DOHH2 (cell line): ENCODE data around the gene GLRX.

Source experiments
- H3F3A ChIP-seq: fragments of 200-600 bp; sonication (generic), shearing (Covaris generic); 2 replicates; pipeline ENCODE4 v1.6.0; 2016; ENCODE audit warnings: antibody characterized with exemption, mild to moderate bottlenecking; ENCODE audit not compliant: control insufficient read depth, insufficient read depth
- H3K27ac ChIP-seq: fragments of 200-600 bp; sonication (generic); 2 replicates; pipeline ENCODE4 v1.5.1; 2014; ENCODE audit warnings: low read depth, mild to moderate bottlenecking, low read length, moderate library complexity
- H3K27me3 ChIP-seq: fragments of 200-600 bp; sonication (generic); 2 replicates; pipeline ENCODE4 v1.6.1; 2014; ENCODE audit warnings: mild to moderate bottlenecking, low read length, mixed read lengths; ENCODE audit not compliant: control insufficient read depth
- H3K36me3 ChIP-seq: fragments of 200-600 bp; sonication (generic); 2 replicates; pipeline ENCODE4 v1.6.1; 2014; ENCODE audit warnings: mild to moderate bottlenecking, low read length, moderate library complexity, mixed read lengths; ENCODE audit not compliant: control insufficient read depth
- H3K4me1 ChIP-seq: fragments of 200-600 bp; sonication (generic); 2 replicates; pipeline ENCODE4 v1.6.1; 2014; ENCODE audit warnings: mild to moderate bottlenecking, low read length, mixed read lengths; ENCODE audit not compliant: control insufficient read depth
- H3K4me2 ChIP-seq: fragments of 200-600 bp; sonication (generic); 2 replicates; pipeline ENCODE4 v1.6.0; 2014; ENCODE audit warnings: mild to moderate bottlenecking, low read length, moderate library complexity
- H3K4me3 ChIP-seq: fragments of 200-600 bp; sonication (generic); 2 replicates; pipeline ENCODE4 v1.5.1; 2014; ENCODE audit warnings: mild to moderate bottlenecking, low read length, mixed read lengths
- H3K79me2 ChIP-seq: fragments of 200-600 bp; sonication (generic); 2 replicates; pipeline ENCODE4 v1.6.1; 2014; ENCODE audit warnings: mild to moderate bottlenecking, low read length, mixed read lengths; ENCODE audit not compliant: control insufficient read depth
- H3K9me2 ChIP-seq: fragments of 200-600 bp; sonication (generic); replicated peaks from 2 replicates; pipeline ENCODE4 v1.6.1; 2014; ENCODE audit warnings: mild to moderate bottlenecking, low read length, mixed read lengths; ENCODE audit not compliant: control insufficient read depth
- H3K9me3 ChIP-seq: fragments of 200-600 bp; sonication (generic); 2 replicates; pipeline ENCODE4 v1.6.1; 2014; ENCODE audit warnings: antibody characterized with exemption, low read length, mixed read lengths; ENCODE audit not compliant: control insufficient read depth, insufficient read depth
- H4K20me1 ChIP-seq: fragments of 200-600 bp; sonication (generic); 2 replicates; pipeline ENCODE4 v1.6.0; 2014; ENCODE audit warnings: low read depth, mild to moderate bottlenecking, antibody characterized with exemption, low read length, moderate library complexity; ENCODE audit not compliant: control insufficient read depth, insufficient read depth
- EZH2phosphoT487 ChIP-seq: fragments of 200-600 bp; sonication (generic); IDR thresholded peaks from 2 replicates; pipeline ENCODE4 v1.6.1; 2017; ENCODE audit warnings: borderline replicate concordance, mild to moderate bottlenecking, antibody characterized with exemption, low read length, moderate library complexity, mixed read lengths
- TF ChIP-seq, protein P1 (sequence below): fragments of 200-600 bp; sonication (generic); IDR thresholded peaks from one replicate; pipeline ENCODE4 v1.5.1; 2014; ENCODE audit warnings: antibody characterized with exemption, mild to moderate bottlenecking, low read depth, low read length; ENCODE audit not compliant: poor library complexity, severe bottlenecking

GLRX gene

DNA sequence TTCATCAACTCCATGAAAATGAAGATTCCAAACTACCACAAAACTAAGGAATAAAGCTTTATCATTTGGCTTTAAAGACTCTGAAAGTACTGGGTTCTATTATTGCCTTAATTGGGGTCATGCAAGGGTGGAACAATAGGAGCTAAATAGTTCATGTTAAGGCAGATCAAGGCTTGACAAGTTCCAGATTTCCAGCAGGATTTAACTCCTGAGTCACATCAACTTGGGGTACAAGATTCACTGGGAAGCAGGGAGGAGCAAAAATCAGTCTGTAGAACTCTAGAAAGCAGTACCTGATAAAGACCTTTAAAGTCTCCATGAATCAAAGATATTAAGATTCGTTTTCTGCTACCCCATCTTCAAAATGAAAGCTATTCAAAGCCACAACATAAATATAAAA is 41.9 kb upstream of the GLRX start:
- no peaks in the 10 kb centered on the region for H4K20me1 ChIP-seq
- no peak overlapping the region for H3K4me3 ChIP-seq
- H3K4me2 ChIP-seq = no peak overlapping the region
- no peaks in the 10 kb centered on the region for H3K36me3 ChIP-seq
- peaks cover 34% of the 10 kb centered on the region for H3K4me1 ChIP-seq
- H3K9me3 ChIP-seq = no peaks in the 10 kb centered on the region
- H3K79me2 ChIP-seq = no peaks in the 10 kb centered on the region
- no peak overlapping the region for H3K27ac ChIP-seq
- H3K9me2 ChIP-seq = no peaks in the 10 kb centered on the region
- no peaks in the 10 kb centered on the region for H3F3A ChIP-seq
- TF ChIP-seq, protein P1, sequence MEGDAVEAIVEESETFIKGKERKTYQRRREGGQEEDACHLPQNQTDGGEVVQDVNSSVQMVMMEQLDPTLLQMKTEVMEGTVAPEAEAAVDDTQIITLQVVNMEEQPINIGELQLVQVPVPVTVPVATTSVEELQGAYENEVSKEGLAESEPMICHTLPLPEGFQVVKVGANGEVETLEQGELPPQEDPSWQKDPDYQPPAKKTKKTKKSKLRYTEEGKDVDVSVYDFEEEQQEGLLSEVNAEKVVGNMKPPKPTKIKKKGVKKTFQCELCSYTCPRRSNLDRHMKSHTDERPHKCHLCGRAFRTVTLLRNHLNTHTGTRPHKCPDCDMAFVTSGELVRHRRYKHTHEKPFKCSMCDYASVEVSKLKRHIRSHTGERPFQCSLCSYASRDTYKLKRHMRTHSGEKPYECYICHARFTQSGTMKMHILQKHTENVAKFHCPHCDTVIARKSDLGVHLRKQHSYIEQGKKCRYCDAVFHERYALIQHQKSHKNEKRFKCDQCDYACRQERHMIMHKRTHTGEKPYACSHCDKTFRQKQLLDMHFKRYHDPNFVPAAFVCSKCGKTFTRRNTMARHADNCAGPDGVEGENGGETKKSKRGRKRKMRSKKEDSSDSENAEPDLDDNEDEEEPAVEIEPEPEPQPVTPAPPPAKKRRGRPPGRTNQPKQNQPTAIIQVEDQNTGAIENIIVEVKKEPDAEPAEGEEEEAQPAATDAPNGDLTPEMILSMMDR = no peak
- no peak for TF ChIP-seq EZH2phosphoT487
- H3K27me3 ChIP-seq = 0 out of 2 replicates have a peak, but pooled peaks cover 4% of the 10 kb centered on the region

DNA sequence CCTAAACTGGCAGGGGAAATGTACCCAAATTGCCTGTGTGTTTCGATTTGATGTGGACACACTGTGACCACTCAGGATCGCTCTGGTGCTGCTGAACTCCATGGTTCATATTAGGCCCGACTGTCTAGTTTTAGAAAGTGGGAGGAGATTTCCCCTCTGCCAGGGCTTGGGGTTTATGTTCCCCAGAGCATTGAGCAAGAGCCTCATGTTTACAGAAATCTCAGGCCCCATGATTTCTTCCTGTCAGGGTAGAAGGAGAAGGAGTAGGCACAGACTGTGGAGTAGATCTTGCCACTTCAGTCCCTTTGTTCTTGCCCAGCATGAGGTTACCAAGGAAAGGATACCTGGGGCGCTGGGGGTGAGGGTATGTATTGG is 40.8 kb upstream of the GLRX start:
- H3F3A ChIP-seq = no peaks in the 10 kb centered on the region
- 0 out of 2 replicates have a peak, but pooled peaks cover 4% of the 10 kb centered on the region for H3K27me3 ChIP-seq
- no peaks in the 10 kb centered on the region for H3K36me3 ChIP-seq
- H3K4me3 ChIP-seq = no peak overlapping the region
- no peaks in the 10 kb centered on the region for H4K20me1 ChIP-seq
- no peak overlapping the region for H3K4me2 ChIP-seq
- no peaks in the 10 kb centered on the region for H3K9me3 ChIP-seq
- H3K79me2 ChIP-seq = no peaks in the 10 kb centered on the region
- H3K27ac ChIP-seq = no peak overlapping the region
- H3K4me1 ChIP-seq = peaks cover 38% of the 10 kb centered on the region
- H3K9me2 ChIP-seq = no peaks in the 10 kb centered on the region
- no peak for TF ChIP-seq EZH2phosphoT487
- TF ChIP-seq, protein P1 = no peak

- Histone ChIP-seq H3K4me3 (no peak overlapping the region), H3K9me2 (no peaks in the 10 kb centered on the region), H3K9me3 (no peaks in the 10 kb centered on the region), H3K36me3 (no peaks in the 10 kb centered on the region), H3F3A (no peaks in the 10 kb centered on the region), H3K79me2 (no peaks in the 10 kb centered on the region), H4K20me1 (no peaks in the 10 kb centered on the region), H3K27ac (no peak overlapping the region), H3K27me3 (0 out of 2 replicates have a peak, but pooled peaks cover 4% of the 10 kb centered on the region), H3K4me1 (peaks cover 38% of the 10 kb centered on the region), H3K4me2 (no peak overlapping the region)
- TF ChIP-seq, protein P1 = no peak
- TF ChIP-seq EZH2phosphoT487 = no peak
These were observed 40.3 kb upstream of the GLRX start for GRCh38 chr5:95862671-95863382.
